NCI-H510A (cell line): Measurements from ENCODE around the gene BMI1.

Source experiments
- DNase-seq: peaks from one replicate; lab custom pipeline; 2025; lab: John Stamatoyannopoulos, UW

BMI1 gene

GRCh38 chr10:22367471-22367870, 46.6 kb downstream of the BMI1 start:
- no peak for DNase-seq

- no peak for DNase-seq
These were observed 47.5 kb downstream of the BMI1 start for GRCh38 chr10:22368402-22368801.

GRCh38 chr10:22368981-22369380, 48.1 kb downstream of the BMI1 start:
- no peak for DNase-seq

DNA sequence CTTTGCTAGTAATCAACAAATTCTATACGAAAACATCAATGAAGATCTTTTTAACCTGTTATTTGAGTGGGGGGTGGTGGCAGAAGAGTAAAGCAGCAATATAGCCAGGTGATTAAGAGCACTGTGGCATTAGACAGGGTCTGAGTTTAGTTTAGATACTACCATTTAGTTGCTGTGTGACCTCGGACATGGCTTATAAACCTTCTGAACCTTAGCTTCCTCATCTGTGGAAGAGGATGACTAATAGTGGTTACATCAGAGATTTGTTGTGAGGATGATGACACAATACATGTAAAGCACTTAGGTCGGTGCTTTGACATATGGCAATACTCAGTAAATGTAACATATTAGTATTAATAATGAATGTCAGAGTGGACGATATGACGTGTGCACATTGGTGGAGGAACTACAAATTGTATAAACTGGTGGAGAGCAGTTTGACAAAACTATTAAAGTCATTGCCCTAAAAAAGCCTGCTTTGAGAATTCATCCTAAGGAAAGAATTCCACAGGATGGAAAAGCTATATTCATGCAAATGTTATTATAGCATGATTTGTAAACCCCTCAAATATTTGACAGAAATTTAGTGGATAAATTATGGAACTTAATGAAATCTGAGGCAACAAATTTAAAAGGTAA, 48.7 kb downstream of the BMI1 start:
- no peak for DNase-seq

DNA sequence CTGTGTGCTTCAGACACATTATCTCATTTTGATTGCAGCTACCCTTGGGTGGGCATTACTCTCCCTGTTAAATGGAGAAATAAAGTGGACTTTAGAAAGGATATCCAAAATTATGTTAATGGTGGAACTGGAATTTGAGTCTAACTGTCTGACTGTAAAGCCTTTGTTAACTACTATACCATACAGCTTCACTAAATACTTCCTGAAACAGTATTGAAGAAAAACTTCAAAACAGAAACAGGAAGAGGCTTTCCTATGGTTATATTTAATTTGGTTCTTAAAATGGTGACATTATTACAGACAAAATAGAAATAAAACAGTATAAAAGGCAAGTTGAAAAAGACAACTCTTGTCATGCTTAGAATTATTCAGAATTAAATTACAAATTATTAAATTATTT, 49.4 kb downstream of the BMI1 start:
- no peak for DNase-seq

- DNase-seq = no peak
These were observed 51.4 kb downstream of the BMI1 start for GRCh38 chr10:22372298-22372697.

GRCh38 chr10:22372917-22373316, 52.0 kb downstream of the BMI1 start:
- DNase-seq = no peak

DNA sequence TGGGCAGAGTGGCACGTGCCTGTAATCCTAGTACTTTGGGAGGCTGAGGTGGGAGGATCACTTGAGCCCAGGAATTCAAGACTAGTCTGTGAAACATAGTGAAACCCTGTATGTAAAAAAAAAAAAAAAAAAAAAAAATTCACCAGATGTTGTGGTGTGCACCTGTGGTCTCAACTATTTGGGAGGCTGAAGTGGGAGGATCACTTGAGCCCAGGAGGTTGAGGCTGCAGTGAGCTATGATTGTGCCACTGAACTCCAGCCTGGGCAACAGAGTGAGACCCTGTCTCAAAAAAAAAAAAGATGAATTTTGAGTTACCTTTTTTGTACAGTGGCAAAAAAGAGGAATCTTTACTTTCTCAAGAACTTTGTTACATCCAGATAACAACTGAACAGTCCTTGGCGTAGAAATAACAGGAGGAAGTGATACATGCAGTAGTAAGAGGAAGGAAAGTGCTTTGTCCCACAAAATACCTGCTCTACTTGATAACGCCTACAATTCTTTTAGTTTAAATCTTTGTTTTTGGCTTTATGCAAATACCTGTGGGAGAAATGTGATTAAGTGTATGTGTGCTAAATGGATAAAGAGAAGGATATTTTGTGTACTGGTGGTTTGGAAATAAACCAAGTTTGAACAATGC, 53.7 kb downstream of the BMI1 start:
- no peak for DNase-seq

GRCh38 chr10:22379059-22379458, 58.2 kb downstream of the BMI1 start:
- DNase-seq = no peak
